SK-N-SH (cell line): Measurements from ENCODE around the gene ADAM29. TPM values are rescaled to one million over a fixed set of nuclear protein-coding genes. Genes with fewer than 3 reads are reported as not detected.

Source experiments
- CTCF ChIA-PET: fragments of 300-600, 350-600 bp; formaldehyde crosslinking; extraction: SDS; loops from one replicate; lab custom pipeline; 2021; lab: Yijun Ruan, JAX
- POLR2A ChIA-PET: fragments of 350-600 bp; sonication (Branson Sonifier 250); formaldehyde crosslinking; extraction: SDS; loops from one replicate; lab custom pipeline; 2020; ENCODE audit warnings: antibody characterized with exemption, inconsistent platforms; lab: Yijun Ruan, JAX
- DNase-seq: peaks from one replicate; pipeline ENCODE4 v3.0.0; 2012
- H2AFZ ChIP-seq: fragments of 200-600 bp; sonication (generic); 2 replicates; pipeline ENCODE4 v1.8.1; 2016; ENCODE audit warnings: antibody characterized with exemption, mild to moderate bottlenecking, low read depth
- H3F3A ChIP-seq: fragments of 200-600 bp; sonication (generic); replicated peaks from 2 replicates; pipeline ENCODE3; 2016; ENCODE audit warnings: antibody characterized with exemption, mild to moderate bottlenecking; ENCODE audit not compliant: insufficient read depth
- H3K27ac ChIP-seq, 2 experiments: fragments of 200-500 bp in 1 of 2; fragments of 200-600 bp in 1 of 2; sonication (Bioruptor generic) in 1 of 2; sonication (generic), shearing (Covaris generic) in 1 of 2; 2 replicates each; pipeline versions ENCODE4 v1.5.1 to v1.6.1; 2014 to 2016; ENCODE audit warnings: low read depth in 2 of 2, inconsistent platforms in 1 of 2, low read length in 1 of 2, mild to moderate bottlenecking in 1 of 2, mixed read lengths in 1 of 2
- H3K27me3 ChIP-seq: fragments of 200-600 bp; sonication (generic), shearing (Covaris generic); 2 replicates; pipeline ENCODE4 v1.6.1; 2016; ENCODE audit warnings: mixed run types; ENCODE audit not compliant: insufficient read depth
- H3K36me3 ChIP-seq, 2 experiments: fragments of 200-500 bp in 1 of 2; fragments of 200-600 bp in 1 of 2; sonication (Bioruptor generic) in 1 of 2; sonication (generic) in 1 of 2; replicated peaks in 1 of 2; 2 replicates each; pipeline versions ENCODE3 to v1.5.1; 2014 to 2016; ENCODE audit warnings: low read length in 1 of 2, mild to moderate bottlenecking in 1 of 2; ENCODE audit not compliant: insufficient read depth in 2 of 2, control insufficient read depth in 1 of 2
- H3K4me1 ChIP-seq, 2 experiments: fragments of 200-500 bp in 1 of 2; fragments of 200-600 bp in 1 of 2; sonication (Bioruptor generic) in 1 of 2; sonication (generic), shearing (Covaris generic) in 1 of 2; 2 replicates each; pipeline versions ENCODE4 v1.5.1 to v1.6.1; 2014 to 2016; ENCODE audit warnings: low read depth in 1 of 2, low read length in 1 of 2, mixed run types in 1 of 2; ENCODE audit not compliant: insufficient read depth in 2 of 2, control insufficient read depth in 1 of 2
- H3K4me2 ChIP-seq: fragments of 200-600 bp; sonication (generic), shearing (Covaris generic); 2 replicates; pipeline ENCODE4 v1.6.1; 2017; ENCODE audit warnings: mixed run types
- H3K4me3 ChIP-seq, 2 experiments: fragments of 200-500 bp in 1 of 2; fragments of 200-600 bp in 1 of 2; sonication (Bioruptor generic) in 1 of 2; sonication (generic), shearing (Covaris generic) in 1 of 2; 2 replicates each; pipeline versions ENCODE4 v1.5.1 to v1.8.1; 2014 to 2016; ENCODE audit warnings: low read depth in 2 of 2, inconsistent platforms in 1 of 2, low read length in 1 of 2, mild to moderate bottlenecking in 1 of 2, mixed read lengths in 1 of 2, moderate library complexity in 1 of 2
- H3K79me2 ChIP-seq: fragments of 200-600 bp; sonication (generic); 2 replicates; pipeline ENCODE4 v1.8.1; 2017; ENCODE audit warnings: mild to moderate bottlenecking; ENCODE audit not compliant: insufficient read depth
- H3K9ac ChIP-seq: fragments of 200-600 bp; sonication (generic); 2 replicates; pipeline ENCODE4 v1.6.1; 2017; ENCODE audit warnings: mixed run types
- H3K9me2 ChIP-seq: fragments of 200-600 bp; sonication (generic); 2 replicates; pipeline ENCODE4 v1.6.1; 2017; ENCODE audit warnings: mixed run types
- H3K9me3 ChIP-seq: fragments of 200-600 bp; sonication (generic); 2 replicates; pipeline ENCODE4 v1.6.1; 2017; ENCODE audit warnings: mixed run types, mild to moderate bottlenecking, moderate library complexity
- H4K20me1 ChIP-seq: fragments of 200-600 bp; sonication (generic); 2 replicates; pipeline ENCODE4 v1.6.1; 2017; ENCODE audit warnings: mild to moderate bottlenecking, mixed run types; ENCODE audit not compliant: insufficient read depth
- CHD2 ChIP-seq: fragments of 150-350 bp; IDR thresholded peaks from 2 replicates; pipeline ENCODE4 v1.6.1; 2018; ENCODE audit warnings: low read length; ENCODE audit not compliant: partially characterized antibody
- CTCF ChIP-seq: fragments of 200-600 bp; sonication (generic); IDR thresholded peaks from 2 replicates; pipeline ENCODE4 v1.6.1; 2017; ENCODE audit warnings: antibody characterized with exemption, mild to moderate bottlenecking, moderate library complexity
- ELF1 ChIP-seq: IDR thresholded peaks from 2 replicates; pipeline ENCODE4 v1.4.0; 2012
- FOSL2 ChIP-seq: IDR thresholded peaks from 2 replicates; pipeline ENCODE4 v1.4.0; 2012; ENCODE audit warnings: low read depth, mild to moderate bottlenecking, moderate library complexity, borderline replicate concordance
- FOXM1 ChIP-seq: IDR thresholded peaks from 2 replicates; pipeline ENCODE4 v1.4.0; 2012; ENCODE audit warnings: low read depth, mild to moderate bottlenecking
- GATA2 ChIP-seq: sonication (generic); formaldehyde crosslinking; IDR thresholded peaks from 2 replicates; pipeline ENCODE4 v1.5.0; 2020; ENCODE audit warnings: mild to moderate bottlenecking, missing genetic modification reagents
- MAX ChIP-seq: IDR thresholded peaks from 2 replicates; pipeline ENCODE4 v1.4.0; 2012; ENCODE audit warnings: low read depth
- MEF2A ChIP-seq: IDR thresholded peaks from 2 replicates; pipeline ENCODE4 v1.4.0; 2012; ENCODE audit warnings: low read depth, borderline replicate concordance
- NRF1 ChIP-seq: IDR thresholded peaks from 2 replicates; pipeline ENCODE4 v1.6.1; 2012; ENCODE audit warnings: low read depth, mild to moderate bottlenecking, low read length
- POLR2AphosphoS5 ChIP-seq: IDR thresholded peaks from 2 replicates; pipeline ENCODE4 v1.6.1; 2012; ENCODE audit warnings: low read depth, low read length
- RAD21 ChIP-seq: IDR thresholded peaks from 2 replicates; pipeline ENCODE4 v1.6.1; 2012; ENCODE audit warnings: mild to moderate bottlenecking, low read length
- SMC3 ChIP-seq: IDR thresholded peaks from 2 replicates; pipeline ENCODE4 v1.6.1; 2012; ENCODE audit warnings: low read depth, low read length, improper control_type of control experiment
- TAF1 ChIP-seq: IDR thresholded peaks from 2 replicates; pipeline ENCODE4 v1.6.1; 2012; ENCODE audit warnings: low read depth, mild to moderate bottlenecking, low read length, moderate library complexity, borderline replicate concordance
- TCF12 ChIP-seq: IDR thresholded peaks from 2 replicates; pipeline ENCODE4 v1.4.0; 2012
- YY1 ChIP-seq: IDR thresholded peaks from 2 replicates; pipeline ENCODE4 v1.4.0; 2012; ENCODE audit warnings: low read depth, mild to moderate bottlenecking
- ZBTB33 ChIP-seq: IDR thresholded peaks from 2 replicates; pipeline ENCODE4 v1.4.0; 2012; ENCODE audit warnings: low read depth, borderline replicate concordance
- WGBS: methylation state at CpG from one replicate; pipeline ENCODE4 v1.1.6; 2017; ENCODE audit warnings: low lambda C conversion rate; 5-methylcytosine and 5-hydroxymethylcytosine counted together
- polyA plus RNA-seq, 3 experiments: library from polyadenylated mRNA; depleted of rRNA; stranded (reverse); fragments of >200 nt; gene quantifications; 2 replicates each; pipeline ENCODE4 v1.2.3, GENCODE V29; 2012

The ADAM29 gene
- polyA plus RNA-seq, 1 of the 3 experiments (the other 2 are of a cell fraction): not detected

GRCh38 chr4:174928174-174928573, 10.0 kb downstream of the ADAM29 start:
- WGBS: 18% methylated on average over 5 of the region's 6 CpGs
- H3K9me3 ChIP-seq: no peaks in the 10 kb centered on the region
- no peaks in the 10 kb centered on the region for H3K4me1 ChIP-seq
- H3K9me2 ChIP-seq: no peaks in the 10 kb centered on the region
- CTCF ChIA-PET: interaction anchor here (0.6 kb wide), 1 partner anchor 468 kb away, joined by 3 read pairs; no protein-coding TSS in a partner anchor
- no peaks in the 10 kb centered on the region for H4K20me1 ChIP-seq
- no peak overlapping the region for H3K9ac ChIP-seq
- no peak overlapping the region for H2AFZ ChIP-seq
- no peak for TF ChIP-seq SMC3
- TF ChIP-seq TCF12: no peak
- TF ChIP-seq CTCF: no peak
- TF ChIP-seq TAF1: no peak
- no peak for TF ChIP-seq ZBTB33
- TF ChIP-seq FOSL2: no peak
- TF ChIP-seq RAD21: no peak
- TF ChIP-seq YY1: no peak
- no peak for TF ChIP-seq CHD2
- no peak for TF ChIP-seq MEF2A
- H3F3A ChIP-seq: no peaks in the 10 kb centered on the region
- no peak overlapping the region for H3K4me3 ChIP-seq
- no peak for DNase-seq
- H3K27ac ChIP-seq: no peak overlapping the region
- H3K4me2 ChIP-seq: no peak overlapping the region
- H3K36me3 ChIP-seq: no peaks in the 10 kb centered on the region
- no peaks in the 10 kb centered on the region for H3K79me2 ChIP-seq
- POLR2A ChIA-PET: no interaction called here
- no peaks in the 10 kb centered on the region for H3K27me3 ChIP-seq

GRCh38 chr4:174928575-174929253, 10.6 kb downstream of the ADAM29 start:
- 37% methylated on average over 4 of the region's 4 CpGs for WGBS
- H3K9me2 ChIP-seq: no peaks in the 10 kb centered on the region
- H3K9me3 ChIP-seq: no peaks in the 10 kb centered on the region
- no peaks in the 10 kb centered on the region for H4K20me1 ChIP-seq
- no peak overlapping the region for H3K4me3 ChIP-seq
- CTCF ChIA-PET: interaction anchor here (0.6 kb wide), 1 partner anchor 469 kb away, joined by 3 read pairs; no protein-coding TSS in a partner anchor
- H3K4me2 ChIP-seq: no peak overlapping the region
- POLR2A ChIA-PET: no interaction called here
- H3K9ac ChIP-seq: no peak overlapping the region
- H3F3A ChIP-seq: no peaks in the 10 kb centered on the region
- DNase-seq: no peak
- no peaks in the 10 kb centered on the region for H3K27me3 ChIP-seq
- no peaks in the 10 kb centered on the region for H3K36me3 ChIP-seq
- TF ChIP-seq CHD2 (no peak), GATA2 (no peak), FOXM1 (no peak), RAD21 (no peak), MAX (no peak), ELF1 (no peak), POLR2AphosphoS5 (no peak), MEF2A (no peak), NRF1 (no peak)
- H3K79me2 ChIP-seq: no peaks in the 10 kb centered on the region
- no peak overlapping the region for H3K27ac ChIP-seq
- H2AFZ ChIP-seq: no peak overlapping the region
- H3K4me1 ChIP-seq: no peaks in the 10 kb centered on the region
